GM19372 (cell line): ENCODE data around the gene ARHGAP40.
A peak's percentile ranks its signal among the peaks of the same experiment; 100 is the strongest.

Source experiments
- ATAC-seq: cut with Tn5 transposase; IDR thresholded peaks from one replicate; pipeline ENCODE4 v1.9.1; 2021; ENCODE audit warnings: mild to moderate bottlenecking, low read depth, moderate library complexity; ENCODE audit not compliant: unreplicated experiment

The ARHGAP40 gene

DNA sequence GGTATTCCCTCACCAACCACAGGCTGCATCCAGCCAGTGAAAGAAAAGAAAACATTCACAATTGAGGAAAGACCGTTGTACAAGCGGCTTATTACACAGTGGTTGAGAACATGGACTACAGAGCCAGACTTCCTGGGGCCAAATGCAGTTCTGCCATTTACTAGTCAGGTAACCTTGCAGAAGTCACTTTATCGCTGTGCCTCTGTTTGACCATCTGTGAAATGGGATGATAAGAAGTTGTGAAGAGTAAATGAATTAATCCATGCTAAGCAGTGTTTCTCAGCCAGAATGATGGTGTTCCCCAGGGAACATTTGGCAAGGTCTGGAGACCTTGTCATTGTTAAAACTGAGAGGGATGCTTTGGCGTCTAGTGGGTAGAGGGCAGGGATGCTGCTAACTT is 14.8 kb downstream of the ARHGAP40 start:
- ATAC-seq = no peak

DNA sequence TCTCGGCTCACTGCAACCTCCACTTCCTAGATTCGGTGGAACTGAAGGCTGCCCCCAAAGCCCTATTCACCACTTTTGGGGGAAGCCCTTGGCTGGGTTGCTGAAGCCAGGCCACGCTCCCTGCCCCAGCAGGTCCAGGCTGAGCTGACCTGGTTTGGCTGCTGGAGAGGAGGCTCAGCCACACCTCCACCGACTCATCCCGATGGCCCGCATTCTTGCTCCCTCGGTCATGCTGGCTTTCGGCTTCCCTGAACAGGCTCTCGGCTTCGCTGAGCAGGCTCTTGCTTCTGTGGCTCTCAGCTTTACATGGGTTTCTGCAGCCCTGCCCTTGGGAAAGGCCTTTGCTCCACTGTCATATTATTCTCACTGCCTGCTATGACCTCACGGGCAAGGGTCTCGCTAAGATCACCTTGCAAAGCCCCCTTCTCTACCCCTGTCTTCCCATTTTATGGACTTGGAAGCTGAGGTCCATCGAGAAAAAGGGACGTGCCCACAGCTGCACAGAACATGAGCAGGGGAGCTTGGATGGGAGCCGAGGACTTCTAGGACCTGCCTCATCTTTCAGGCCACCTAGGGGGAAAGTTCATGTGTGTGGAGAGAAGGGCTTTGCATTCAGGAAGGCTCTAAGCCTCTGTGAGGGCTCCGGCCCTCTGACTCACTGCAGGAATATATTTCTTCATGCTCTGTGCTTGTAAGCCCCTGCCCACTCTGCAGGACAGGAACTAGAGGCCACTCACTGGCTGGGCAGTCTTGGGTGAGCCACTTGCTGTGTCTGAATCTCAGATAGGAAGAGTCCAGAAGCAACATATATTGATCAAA is 15.6 kb downstream of the ARHGAP40 start:
- ATAC-seq = no peak

DNA sequence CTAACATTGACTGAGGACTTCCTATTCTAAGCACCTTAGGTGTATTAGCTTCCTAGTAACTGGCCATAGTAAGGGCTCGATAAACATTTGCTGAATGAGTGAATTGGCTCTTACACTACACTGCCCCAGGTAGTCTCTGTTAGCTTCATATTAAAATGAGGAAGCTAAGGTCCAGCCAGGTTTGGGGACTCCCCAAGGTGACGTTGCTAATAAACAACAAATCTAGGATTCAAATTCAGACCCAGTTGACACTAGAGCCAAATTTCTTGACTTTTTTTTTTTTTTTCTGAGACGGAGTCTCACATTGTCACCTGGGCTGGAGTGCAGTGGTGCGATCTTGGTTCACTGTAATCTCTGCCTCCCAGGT is 16.2 kb downstream of the ARHGAP40 start:
- ATAC-seq = no peak

DNA sequence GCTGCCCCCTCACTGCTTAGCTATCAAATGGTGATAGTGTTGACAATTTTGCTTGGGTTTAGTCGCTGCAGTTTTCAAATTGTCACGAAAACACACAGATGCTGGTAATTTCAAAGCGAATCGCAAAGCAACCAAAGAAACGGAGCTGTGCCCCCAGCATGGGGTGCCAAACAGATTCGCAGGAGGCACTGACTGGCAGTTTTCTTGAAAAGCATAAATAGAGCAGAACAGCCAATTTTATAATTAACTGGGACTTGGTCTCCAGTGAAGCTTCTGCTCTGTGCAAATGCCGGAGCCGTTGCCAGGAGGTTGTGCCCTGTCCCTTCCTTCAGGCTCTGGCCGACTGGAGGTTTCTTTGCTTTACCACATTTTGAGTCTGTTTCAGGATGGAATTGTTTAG is 18.8 kb downstream of the ARHGAP40 start:
- ATAC-seq = no peak

DNA sequence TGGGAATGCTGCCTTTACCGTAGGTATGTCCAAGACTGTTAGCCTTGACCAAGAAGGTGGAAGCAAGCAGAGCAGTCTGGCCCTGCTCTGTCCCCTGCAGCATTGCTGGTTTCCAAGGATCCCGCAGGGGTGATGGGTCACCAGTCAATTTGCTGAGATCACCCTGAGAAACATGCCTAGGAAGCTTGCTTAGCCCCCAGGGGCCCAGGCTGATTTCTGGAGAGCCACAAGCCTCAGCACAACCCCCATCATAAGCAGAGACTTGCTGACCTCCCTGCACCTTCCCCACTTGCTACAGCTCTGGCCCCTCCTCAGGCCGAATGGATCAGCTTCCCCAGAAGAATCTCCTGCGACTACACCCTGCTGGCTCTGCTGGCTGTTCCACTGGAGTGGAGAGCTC is 21.5 kb downstream of the ARHGAP40 start:
- no peak for ATAC-seq

DNA sequence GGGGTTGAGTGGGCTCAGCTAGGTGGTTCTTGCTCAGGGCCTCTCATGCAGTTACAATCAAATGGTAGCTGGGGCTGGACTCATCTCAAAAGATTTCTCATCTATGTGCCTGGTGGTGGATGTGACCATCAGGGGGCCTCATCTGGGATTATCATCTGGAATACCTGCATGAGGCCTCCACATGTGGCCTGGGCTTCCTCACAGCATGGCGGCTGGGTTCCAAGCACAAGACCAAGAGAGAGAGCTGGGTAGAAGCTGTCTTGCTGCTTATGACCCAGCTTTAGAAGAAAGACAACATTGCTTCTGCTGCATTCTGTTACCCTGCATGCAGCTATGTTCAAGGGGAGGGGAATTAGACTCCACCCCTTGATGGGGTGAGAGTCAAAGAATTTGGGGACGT is 22.5 kb downstream of the ARHGAP40 start:
- ATAC-seq = no peak

DNA sequence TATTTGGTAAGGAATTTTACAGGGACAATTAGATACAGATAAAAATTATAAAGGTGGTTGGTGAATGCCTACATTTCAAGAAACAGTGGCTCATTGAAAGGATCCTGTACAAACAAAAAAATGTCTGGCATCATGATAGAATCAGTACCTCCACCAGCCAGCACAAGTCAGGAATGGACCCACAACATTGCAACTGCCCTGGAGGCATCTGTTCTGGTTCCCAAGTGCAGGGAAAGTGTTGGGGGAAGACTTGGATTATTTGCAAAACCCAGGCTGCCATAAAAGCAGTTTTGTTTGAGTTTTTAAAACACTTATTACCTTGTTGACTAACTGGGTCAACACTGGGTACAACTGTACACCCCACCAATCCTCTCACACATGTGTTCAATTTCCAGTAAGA is 24.3 kb downstream of the ARHGAP40 start:
- no peak for ATAC-seq

DNA sequence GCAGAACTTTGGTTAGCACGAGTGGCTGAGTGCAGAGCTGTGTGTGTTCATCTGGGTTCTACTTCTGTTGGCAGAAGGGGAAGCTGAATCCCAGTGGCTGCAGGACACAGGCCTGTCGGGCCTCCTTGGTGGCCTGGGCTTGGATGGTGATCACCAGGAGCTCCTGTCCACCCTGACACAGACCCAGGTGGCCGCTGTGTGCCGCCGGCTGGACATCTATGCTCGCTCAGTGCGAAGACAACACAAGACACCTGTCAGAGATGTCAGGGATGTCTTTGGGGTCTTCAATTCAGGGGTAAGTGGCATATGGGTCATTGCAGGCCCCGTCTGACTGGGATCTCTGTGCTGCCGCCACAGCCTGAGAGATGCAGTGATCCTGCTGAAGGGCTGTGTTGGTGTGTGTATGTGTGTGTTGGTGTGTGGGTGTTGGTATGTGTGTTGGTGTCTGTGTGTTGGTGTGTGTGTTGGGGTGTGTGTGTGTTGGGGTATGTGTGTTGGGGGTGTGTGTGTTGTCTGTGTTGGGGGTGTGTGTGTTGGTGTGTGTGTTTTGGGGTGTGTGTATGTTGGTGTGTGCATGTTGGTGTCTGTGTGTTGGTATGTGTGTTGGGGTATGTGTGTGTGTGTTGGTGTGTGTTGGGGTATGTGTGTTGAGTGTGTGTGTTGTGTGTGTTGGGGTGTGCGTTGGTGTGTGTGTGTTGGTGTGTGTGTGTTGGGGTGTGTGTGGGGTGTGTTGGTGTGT is 25.5 kb downstream of the ARHGAP40 start:
- ATAC-seq = no peak

DNA sequence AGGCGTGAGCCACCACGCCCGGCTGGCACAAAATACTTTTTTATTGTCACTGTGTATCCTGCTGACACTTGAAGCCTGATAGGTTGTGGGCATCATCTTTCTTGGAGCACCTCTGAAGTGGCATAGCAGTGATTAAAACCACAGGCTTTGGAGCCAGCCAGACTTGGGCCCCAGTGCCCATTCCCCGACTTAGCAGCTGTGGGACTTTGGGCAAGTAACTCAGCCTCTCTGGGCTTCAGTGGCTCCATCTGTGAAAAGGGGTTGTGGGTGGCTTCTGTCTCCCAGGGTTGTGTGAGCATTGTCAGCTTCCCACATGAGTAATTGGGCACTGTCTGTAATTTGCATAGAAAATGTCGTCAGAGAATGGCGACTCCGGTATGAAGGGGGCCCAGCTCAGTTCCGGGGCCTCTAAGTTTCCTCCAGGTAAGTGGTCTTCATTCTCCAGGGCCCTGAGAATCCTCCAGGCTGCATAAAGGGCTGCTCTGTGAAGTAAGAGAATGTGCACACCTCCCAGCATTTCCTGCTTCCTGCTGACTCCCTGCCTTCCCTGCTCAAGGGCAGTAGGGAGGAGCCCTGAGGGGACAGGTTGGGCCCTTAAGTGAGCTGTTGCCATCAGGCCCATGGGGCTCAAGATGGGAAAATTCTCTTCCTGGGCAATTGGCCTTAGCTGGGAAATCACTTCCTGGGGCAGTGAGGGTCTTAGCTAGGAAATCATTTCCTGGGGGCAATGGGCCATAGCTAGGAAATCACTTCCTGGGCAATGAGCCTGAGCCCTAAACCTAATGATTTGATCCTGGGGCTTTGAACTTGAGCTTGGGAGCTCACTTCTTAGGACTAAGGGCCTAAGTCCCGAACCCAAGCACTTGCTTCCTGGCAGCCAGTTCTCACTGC is 27.2 kb downstream of the ARHGAP40 start:
- no peak for ATAC-seq

DNA sequence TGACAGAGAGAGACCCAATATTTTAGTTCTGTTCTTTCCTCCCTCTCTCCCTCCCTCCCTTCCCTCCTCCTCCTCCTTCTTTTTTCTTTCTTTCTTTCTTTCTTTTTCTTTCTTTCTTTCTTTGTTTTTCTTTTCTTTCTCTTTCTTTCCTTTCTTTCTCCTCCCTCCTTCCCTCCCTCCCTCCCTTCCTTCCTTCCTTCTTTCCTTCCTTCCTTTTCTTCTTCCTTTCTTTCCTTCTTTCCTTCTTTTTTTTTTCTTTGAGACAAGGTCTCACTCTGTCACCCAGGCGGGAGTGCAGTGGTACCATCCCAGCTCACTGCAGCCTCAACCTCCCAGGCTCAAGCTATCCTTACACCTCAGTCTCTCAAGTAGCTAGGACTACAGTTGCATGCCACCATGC is 28.4 kb downstream of the ARHGAP40 start:
- no peak for ATAC-seq

DNA sequence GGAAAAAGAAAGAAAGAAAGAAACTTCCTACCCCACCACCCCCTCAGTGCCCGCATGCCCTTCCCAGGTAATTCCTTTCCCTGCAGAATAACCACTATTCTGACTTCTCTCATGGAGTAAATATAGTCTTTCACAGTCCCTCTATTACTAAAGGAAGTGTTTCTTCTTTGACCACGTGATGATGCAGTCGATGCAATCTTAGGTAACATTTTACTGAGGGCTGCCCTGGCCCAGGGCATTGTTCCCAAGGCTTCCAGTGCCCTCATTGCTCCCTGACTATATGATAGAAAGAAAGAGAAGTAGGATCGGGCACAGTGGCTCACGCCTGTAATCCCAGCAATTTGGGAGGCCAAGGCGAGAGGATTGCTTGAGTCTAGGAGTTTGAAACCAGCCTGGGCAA is 29.1 kb downstream of the ARHGAP40 start:
- no peak for ATAC-seq

DNA sequence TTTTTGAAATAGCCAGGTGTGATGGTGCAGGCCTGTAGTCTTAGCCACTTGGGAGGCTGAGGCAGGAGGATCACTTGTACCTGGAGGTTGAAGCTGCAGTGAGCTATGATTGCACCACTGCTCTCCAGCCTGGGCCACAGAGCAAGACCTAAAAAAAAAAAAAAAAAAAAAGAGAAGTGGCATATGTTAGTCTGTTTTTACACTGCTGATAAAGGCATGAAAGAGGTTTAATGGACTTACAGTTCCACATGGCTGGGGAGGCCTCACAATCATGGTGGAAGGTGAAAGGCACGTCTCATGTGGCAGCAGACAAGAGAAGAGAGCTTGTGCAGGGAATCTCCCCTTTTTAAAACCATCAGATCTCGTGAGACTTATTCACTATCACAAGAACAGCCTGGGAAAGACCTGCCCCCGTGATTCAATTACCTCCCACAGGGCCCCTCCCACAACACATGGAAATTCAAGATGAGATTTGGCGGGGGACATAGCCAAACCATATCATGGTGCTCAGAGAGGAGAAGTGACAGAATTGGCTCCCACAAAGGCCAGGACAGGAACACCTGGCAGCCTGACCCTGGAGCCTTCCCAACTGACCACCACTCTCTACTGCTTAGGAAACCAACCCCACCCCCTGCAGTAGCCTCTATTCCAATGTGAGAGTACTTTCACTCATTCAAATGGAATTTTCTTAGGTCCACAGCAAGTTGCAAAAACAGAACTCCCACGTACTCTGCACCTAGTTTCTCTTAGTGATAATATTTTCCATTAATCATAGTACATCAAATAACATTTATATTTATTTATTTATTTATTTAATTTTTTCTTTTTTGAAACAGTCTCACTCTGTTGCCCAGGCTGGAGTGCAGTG is 29.8 kb downstream of the ARHGAP40 start:
- no peak for ATAC-seq

DNA sequence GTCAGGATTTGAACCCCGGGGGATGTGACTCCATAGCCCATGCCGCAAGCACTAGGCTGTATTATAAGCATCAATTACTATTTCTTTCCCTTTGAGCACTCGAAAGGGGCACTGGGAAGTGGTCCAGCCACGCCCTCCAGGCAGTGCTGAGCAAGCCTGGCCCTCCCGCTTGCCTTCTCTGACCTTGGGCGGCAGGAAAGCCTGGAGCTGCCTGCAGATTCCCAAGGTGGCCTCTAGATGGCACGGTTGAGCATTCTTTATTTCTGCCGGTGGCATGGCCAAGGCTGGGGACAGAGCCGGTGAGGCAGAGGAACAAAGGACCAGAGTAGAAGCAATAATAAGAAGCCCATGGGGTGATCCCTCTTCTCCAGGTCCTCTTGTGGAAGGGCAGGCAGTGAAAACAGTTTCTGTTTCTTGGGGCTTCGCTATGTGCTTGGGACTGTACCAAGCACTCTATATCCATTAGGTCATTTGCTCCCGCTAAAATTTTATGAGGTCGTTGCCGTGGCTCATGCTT is 32.0 kb downstream of the ARHGAP40 start:
- ATAC-seq = peak; percentile 53

DNA sequence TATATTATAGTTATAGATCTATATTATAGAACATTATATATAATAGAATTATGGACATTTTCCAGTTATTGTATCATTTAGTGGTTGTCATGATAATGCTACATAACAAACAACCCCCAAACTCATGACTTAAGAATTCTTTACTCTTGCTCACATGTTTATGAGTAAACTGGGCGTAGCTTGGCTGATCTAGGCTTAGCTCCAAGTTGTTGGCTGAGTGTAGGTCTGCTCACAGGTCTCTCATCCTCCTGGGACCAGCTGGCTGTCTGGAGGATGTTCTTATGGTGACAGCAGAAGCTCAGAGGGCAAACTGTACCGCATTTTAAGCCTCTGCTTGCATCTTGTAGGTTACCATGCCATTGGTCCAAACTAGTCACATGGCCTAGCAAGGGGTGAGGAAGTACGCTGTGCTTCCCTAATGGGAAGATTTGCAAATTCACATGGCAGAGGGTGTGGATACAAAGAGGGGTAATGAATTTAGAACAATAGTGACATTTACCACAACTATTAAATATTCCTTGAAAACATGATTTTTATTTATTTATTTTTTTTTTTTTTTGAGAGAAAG is 34.2 kb downstream of the ARHGAP40 start:
- ATAC-seq = no peak

DNA sequence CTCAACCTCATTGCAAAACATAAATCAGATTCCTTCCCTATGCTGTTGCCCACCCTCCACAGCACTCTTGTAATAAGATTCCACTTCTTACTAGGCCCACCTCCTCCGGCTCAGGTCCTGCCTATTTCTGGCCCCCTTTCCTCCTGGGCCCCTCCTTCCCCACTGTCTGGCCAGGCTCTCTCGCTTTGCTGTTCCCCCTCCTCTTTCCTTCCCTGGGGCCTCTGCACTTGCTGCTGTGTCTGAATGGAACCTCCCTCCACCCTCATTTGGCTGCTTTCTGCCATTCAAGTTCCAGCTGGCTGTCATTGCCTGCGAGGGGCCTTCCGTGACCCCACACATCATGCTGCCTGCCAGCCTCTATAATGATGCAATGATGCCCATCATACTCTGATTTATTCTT is 38.9 kb downstream of the ARHGAP40 start:
- no peak for ATAC-seq

DNA sequence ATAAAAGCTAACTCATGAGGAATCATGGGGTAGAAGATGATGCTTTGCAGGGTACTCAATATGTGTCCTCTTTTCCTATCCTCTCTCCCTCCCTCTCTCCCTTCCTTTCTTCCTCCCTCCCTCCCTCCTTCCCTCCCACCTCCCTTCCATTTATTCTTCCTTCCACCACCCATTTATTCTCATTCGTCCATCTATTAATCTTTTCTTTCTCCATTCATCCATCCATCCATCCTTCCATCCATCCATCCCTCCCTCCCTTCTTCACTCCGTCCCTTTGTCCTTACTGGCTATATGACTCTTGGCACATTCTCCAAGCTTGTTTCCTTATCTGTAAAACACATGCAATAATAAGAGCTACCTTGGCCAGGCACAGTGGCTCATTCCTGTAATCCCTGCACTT is 40.9 kb downstream of the ARHGAP40 start:
- ATAC-seq = no peak

DNA sequence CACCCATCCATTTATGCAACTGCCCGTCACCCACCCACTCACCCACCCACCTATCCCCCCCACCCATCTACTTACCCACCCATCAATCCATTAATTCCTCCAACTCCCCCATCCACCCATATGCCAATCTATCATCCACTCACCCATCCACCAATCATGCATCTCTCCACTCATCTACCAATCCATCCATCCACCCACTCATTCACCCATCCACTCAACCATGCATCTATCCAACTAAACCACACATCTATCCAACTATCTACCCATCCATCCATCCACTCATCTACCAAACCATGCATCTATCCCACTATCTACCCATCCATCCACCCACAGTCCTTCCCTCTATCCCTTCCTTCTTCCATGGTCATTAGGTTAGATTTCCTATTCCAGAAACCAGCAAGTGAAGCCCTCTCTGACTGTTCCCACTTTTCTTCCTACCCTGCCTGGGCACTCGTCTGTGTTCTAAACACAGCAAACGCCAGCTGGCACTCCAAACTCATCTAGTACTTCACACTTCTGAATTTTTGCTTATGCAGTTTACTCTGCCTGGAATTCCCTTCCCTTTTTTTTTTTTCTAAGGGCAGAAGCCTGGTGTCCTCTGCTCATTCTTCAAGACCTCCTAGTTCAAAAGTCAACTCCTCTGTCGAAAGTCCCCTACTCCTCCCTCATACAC is 43.1 kb downstream of the ARHGAP40 start:
- no peak for ATAC-seq

DNA sequence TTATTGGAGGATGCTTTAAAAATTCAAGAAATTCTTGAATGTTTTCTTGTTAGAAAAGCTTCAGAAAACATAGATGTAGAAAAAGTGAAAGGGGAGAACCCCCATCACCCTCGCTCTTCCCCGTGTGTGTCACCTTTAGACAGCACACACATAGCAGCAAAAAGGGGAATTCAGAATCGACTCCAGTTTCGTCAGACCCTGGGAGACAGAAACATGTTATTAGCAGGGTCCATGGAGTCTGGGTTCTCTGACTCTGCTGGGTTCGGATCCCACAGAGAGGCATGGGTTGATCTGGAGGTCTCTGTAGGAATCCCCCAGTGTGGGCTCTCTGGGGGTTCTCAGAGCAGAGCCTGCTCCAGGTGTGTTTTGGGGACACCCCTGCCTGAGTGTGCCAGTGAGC is 43.7 kb downstream of the ARHGAP40 start:
- ATAC-seq = no peak
